HepG2 (cell line): ENCODE measurements around the gene GALNT10. TPM values are rescaled to one million over a fixed set of nuclear protein-coding genes. Genes with fewer than 3 reads are reported as not detected.

Experiments
- ATAC-seq: fragments of 200-7000 bp; cut with Tn5 transposase; 3 replicates; pipeline ENCODE4 v1.9.1; 2020; ENCODE audit warnings: mild to moderate bottlenecking, moderate library complexity
- BruUV-seq: library from RNA; stranded (reverse); fragments of 400-500 nt; replicated peaks from 2 replicates; lab custom pipeline; 2021; lab: Mats Ljungman, UMichigan
- CTCF ChIA-PET: fragments of 300-600 bp; formaldehyde crosslinking; extraction: SDS; loops from one replicate; lab custom pipeline; 2021; ENCODE audit warnings: low total read pairs, inconsistent platforms, low intra/inter-chr PET ratio; lab: Yijun Ruan, JAX
- POLR2A ChIA-PET: fragments of 350-600 bp; sonication (Branson Sonifier 250); formaldehyde crosslinking; loops from one replicate; lab custom pipeline; 2020; ENCODE audit warnings: antibody characterized with exemption, inconsistent platforms; lab: Yijun Ruan, JAX
- DNase-seq: peaks from one replicate; pipeline ENCODE4 v3.0.0-alpha.2; 2015; ENCODE audit warnings: low spot score
- FAIRE-seq: peaks from 3 replicates; lab custom pipeline; 2011; peaks lifted over from hg19 to GRCh38; lab: Jason Lieb, UNC
- H2AFZ ChIP-seq: one replicate; pipeline ENCODE4 v1.6.1; 2011; ENCODE audit warnings: low read length, inconsistent platforms
- H3K27ac ChIP-seq: fragments of 300-600 bp; 3 replicates; pipeline ENCODE4 v1.8.0; 2011; ENCODE audit warnings: mixed run types, mild to moderate bottlenecking, mixed read lengths, low read length, inconsistent platforms; ENCODE audit not compliant: insufficient read depth; ENCODE audit errors: extremely low read length
- H3K27me3 ChIP-seq, 2 experiments: fragments of 200-600 bp in 1 of 2; 2 replicates in 1 of 2; 3 replicates in 1 of 2; pipeline versions ENCODE4 v1.6.0 to v1.8.0; 2011; ENCODE audit warnings: low read length in 2 of 2, mild to moderate bottlenecking in 2 of 2, moderate library complexity in 2 of 2, inconsistent platforms in 1 of 2; ENCODE audit not compliant: insufficient read depth in 2 of 2, control insufficient read depth in 1 of 2
- H3K36me3 ChIP-seq, 2 experiments: fragments of 200-600 bp in 1 of 2; replicated peaks in 1 of 2; 2 replicates in 1 of 2; 3 replicates in 1 of 2; pipeline versions ENCODE4 v1.5.1 to v1.8.0; 2011; ENCODE audit warnings: low read length in 2 of 2, inconsistent platforms in 1 of 2; ENCODE audit not compliant: insufficient read depth in 2 of 2, control insufficient read depth in 1 of 2
- H3K4me1 ChIP-seq: 2 replicates; pipeline ENCODE4 v1.5.1; 2012; ENCODE audit warnings: low read length, inconsistent platforms; ENCODE audit not compliant: insufficient read depth
- H3K4me2 ChIP-seq: 2 replicates; pipeline ENCODE4 v1.6.0; 2011; ENCODE audit warnings: low read depth, low read length, inconsistent platforms
- H3K4me3 ChIP-seq, 3 experiments: fragments of 200-600 bp in 1 of 3; sonication (generic), shearing (Covaris generic) in 1 of 3; replicated peaks in 1 of 3; 2 replicates each; pipeline ENCODE4 v1.5.1; 2011 to 2016; ENCODE audit warnings: low read length in 3 of 3, inconsistent platforms in 2 of 3, low read depth in 2 of 3, mild to moderate bottlenecking in 2 of 3, control low read depth in 1 of 3, mixed read lengths in 1 of 3; ENCODE audit not compliant: insufficient read depth in 1 of 3
- H3K79me2 ChIP-seq: one replicate; pipeline ENCODE4 v1.6.1; 2011; ENCODE audit warnings: low read length, inconsistent platforms; ENCODE audit not compliant: insufficient read depth
- H3K9ac ChIP-seq: 2 replicates; pipeline ENCODE4 v1.6.0; 2011; ENCODE audit warnings: mild to moderate bottlenecking, low read depth, low read length, inconsistent platforms; ENCODE audit not compliant: insufficient read depth
- H3K9me3 ChIP-seq: 2 replicates; pipeline ENCODE4 v1.5.1; 2012; ENCODE audit warnings: mild to moderate bottlenecking, low read length
- H4K20me1 ChIP-seq: 2 replicates; pipeline ENCODE4 v1.6.0; 2011; ENCODE audit warnings: inconsistent platforms, mild to moderate bottlenecking, low read length, moderate library complexity; ENCODE audit not compliant: insufficient read depth
- CREM ChIP-seq, 2 experiments: sonication (generic) in 1 of 2; formaldehyde crosslinking in 1 of 2; IDR thresholded peaks; 2 replicates each; pipeline versions ENCODE4 v1.4.0 to v1.6.1; 2016 to 2020; ENCODE audit warnings: antibody characterized with exemption in 1 of 2, mild to moderate bottlenecking in 1 of 2, missing genetic modification reagents in 1 of 2
- IKZF1 ChIP-seq: fragments of 450-650 bp; IDR thresholded peaks from 2 replicates; pipeline ENCODE4 v1.7.1; 2016
- NFAT5 ChIP-seq: sonication (generic); formaldehyde crosslinking; IDR thresholded peaks from 2 replicates; pipeline ENCODE4 v1.4.0; 2020; ENCODE audit warnings: missing genetic modification reagents
- PHF5A ChIP-seq: IDR thresholded peaks from one replicate; pipeline ENCODE4 v1.6.1; 2018; ENCODE audit warnings: low read depth, missing genetic modification reagents; ENCODE audit not compliant: unreplicated experiment
- SAFB2 ChIP-seq: sonication (generic); formaldehyde crosslinking; IDR thresholded peaks from 2 replicates; pipeline ENCODE4 v1.5.1; 2020; ENCODE audit warnings: missing genetic modification reagents, low read depth, mild to moderate bottlenecking, borderline replicate concordance
- STAT6 ChIP-seq: sonication (generic); formaldehyde crosslinking; IDR thresholded peaks from 2 replicates; pipeline ENCODE4 v1.4.0; 2020; ENCODE audit warnings: missing genetic modification reagents, mild to moderate bottlenecking, borderline replicate concordance
- ZNF598 ChIP-seq: sonication (generic); formaldehyde crosslinking; IDR thresholded peaks from 2 replicates; pipeline ENCODE4 v1.5.1; 2020; ENCODE audit warnings: mild to moderate bottlenecking, missing genetic modification reagents, borderline replicate concordance
- ZNF646 ChIP-seq: sonication (generic); formaldehyde crosslinking; IDR thresholded peaks from 2 replicates; pipeline ENCODE4 v1.9.0; 2021; ENCODE audit warnings: mild to moderate bottlenecking, missing genetic modification reagents
- ZNF768 ChIP-seq: sonication (generic); formaldehyde crosslinking; IDR thresholded peaks from 2 replicates; pipeline ENCODE4 v1.4.0; 2020; ENCODE audit warnings: missing genetic modification reagents
- WGBS: methylation state at CpG from one replicate; pipeline ENCODE4 v1.1.6; 2017; ENCODE audit warnings: low lambda C conversion rate; 5-methylcytosine and 5-hydroxymethylcytosine counted together
- in situ Hi-C: cut with HindIII; loops from 2 replicates; pipeline ENCODE4 v1.10.0; 2017; ENCODE audit warnings: low pct_unique_long_range_greater_than_20kb; ENCODE audit not compliant: extremely low pct_ligation_motif_present
- intact Hi-C: fragments of 100-400 bp; cut with micrococcal nuclease; formaldehyde crosslinking; loops from one replicate; pipeline ENCODE4 v1.10.0; 2022; ENCODE audit not compliant: unreplicated experiment
- polyA plus RNA-seq, 8 experiments: library from polyadenylated mRNA; depleted of rRNA in 3 of 8; stranded (reverse) in 7 of 8; unstranded in 1 of 8; fragments of >200 nt; fragmentation: Illumina TruSeq in 4 of 8; extraction: Trizol in 4 of 8; gene quantifications; 2 replicates each; pipeline versions ENCODE4 v1.2.1 to v1.2.3, GENCODE V29; 2011 to 2016; ENCODE audit warnings: low read depth in 4 of 8, missing spikeins in 1 of 8, mixed read lengths in 1 of 8; ENCODE audit not compliant: insufficient read depth in 1 of 8
- total RNA-seq, 5 experiments: library from RNA; depleted of rRNA; stranded (reverse); fragments of >200 nt; fragmentation: Illumina TruSeq; extraction: Trizol; gene quantifications; 2 replicates each; pipeline ENCODE4 v1.2.3, GENCODE V29; 2016; ENCODE audit warnings: low read depth in 1 of 5

The GALNT10 gene
- total and polyA plus RNA-seq, 2 of the 13 experiments (the other 11 are each of a cell fraction or from before 2014, with no cell fraction given), result 8.1 to 11.2 TPM

- H3K9me3 ChIP-seq, result no peaks in the 10 kb centered on the region
- no peaks in the 10 kb centered on the region for H4K20me1 ChIP-seq
- CTCF ChIA-PET, result no interaction called here
- H3K4me2 ChIP-seq, result no peak overlapping the region
- no peak overlapping the region for H2AFZ ChIP-seq
- H3K27ac ChIP-seq, result no peak overlapping the region
- no TSS peak for BruUV-seq
- no peaks in the 10 kb centered on the region for H3K36me3 ChIP-seq
- H3K4me1 ChIP-seq, result no peaks in the 10 kb centered on the region
- FAIRE-seq, result no peak
- DNase-seq, result no peak
- H3K79me2 ChIP-seq, result no peaks in the 10 kb centered on the region
- H3K9ac ChIP-seq, result no peak overlapping the region
- H3K27me3 ChIP-seq, result no peaks in the 10 kb centered on the region
- intact Hi-C loops (no loop called here), in situ Hi-C loops (no loop called here)
- POLR2A ChIA-PET, result no interaction called here
- ATAC-seq, result no peak
- 90% methylated on average over 6 of the region's 6 CpGs for WGBS
- no peak overlapping the region for H3K4me3 ChIP-seq
- TF ChIP-seq ZNF646 (no peak), ZNF768 (CRISPR knock-in tag) (no peak), NFAT5 (CRISPR knock-in tag) (no peak), ZNF598 (no peak), CREM (IDR thresholded peaks at IDR 0.05) (no peak), CREM (CRISPR knock-in tag; IDR thresholded peaks at IDR 0.05) (no peak), IKZF1 (no peak), PHF5A (CRISPR knock-in tag) (no peak), SAFB2 (CRISPR knock-in tag) (no peak), STAT6 (CRISPR knock-in tag) (no peak)
Observed at GRCh38 chr5:154316223-154316935, 125.8 kb downstream of the GALNT10 start.
